Suprapubic skin (tissue), 4 donors: ENCODE measurements around the gene EFCAB5. TPM values are rescaled to one million over a fixed set of nuclear protein-coding genes. Genes with fewer than 3 reads are reported as not detected.
A peak's percentile ranks its signal among the peaks of the same experiment; 100 is the strongest.

Experiments
- DNase-seq, 2 donors: peaks; one replicate each; pipeline ENCODE4 v3.0.0-alpha.2; 2019; ENCODE audit warnings: low spot score in 2 of 2
- H3K27ac ChIP-seq: fragments of 200-600 bp; sonication (generic); one replicate; pipeline ENCODE4 v1.5.1; 2019
- H3K27me3 ChIP-seq: fragments of 200-600 bp; sonication (generic); one replicate; pipeline ENCODE4 v1.5.1; 2019
- H3K36me3 ChIP-seq: fragments of 200-600 bp; sonication (generic); one replicate; pipeline ENCODE4 v1.5.1; 2019
- H3K4me1 ChIP-seq: fragments of 200-600 bp; sonication (generic); one replicate; pipeline ENCODE4 v1.5.1; 2019
- H3K4me3 ChIP-seq: fragments of 200-600 bp; sonication (generic); one replicate; pipeline ENCODE4 v1.5.1; 2019; ENCODE audit warnings: mild to moderate bottlenecking
- H3K9me3 ChIP-seq: fragments of 200-600 bp; sonication (generic); one replicate; pipeline ENCODE4 v1.5.1; 2019
- EP300 ChIP-seq: sonication (generic); formaldehyde crosslinking; IDR thresholded peaks from one replicate; pipeline ENCODE4 v1.6.1; 2017; ENCODE audit warnings: antibody characterized with exemption
- POLR2A ChIP-seq, 2 donors: fragments of 450-650 bp; IDR thresholded peaks; one replicate each; pipeline ENCODE4 v1.6.1; 2017; ENCODE audit warnings: antibody characterized with exemption in 2 of 2, mild to moderate bottlenecking in 2 of 2, moderate library complexity in 2 of 2
- POLR2AphosphoS5 ChIP-seq, 3 donors: sonication (generic); formaldehyde crosslinking; IDR thresholded peaks; one replicate each; pipeline ENCODE4 v1.6.1; 2017; ENCODE audit warnings: antibody characterized with exemption in 3 of 3
- WGBS: methylation state at CpG from one replicate; pipeline ENCODE4 v1.1.5; 2018; 5-methylcytosine and 5-hydroxymethylcytosine counted together
- total RNA-seq, 4 donors: library from RNA; depleted of rRNA; stranded (reverse); fragments of >200 nt; gene quantifications; one replicate each; pipeline ENCODE4 v1.1.0, GENCODE V29; 2016
- TF ChIP-seq, protein P1 (sequence below), 2 donors: fragments of 200-600 bp in 1 of 2; fragments of 450-650 bp in 1 of 2; sonication (generic) in 1 of 2; IDR thresholded peaks; one replicate each; pipeline ENCODE4 v1.5.1; 2016 to 2019; ENCODE audit warnings: antibody characterized with exemption in 2 of 2, mild to moderate bottlenecking in 1 of 2, moderate library complexity in 1 of 2

Gene EFCAB5
- total RNA-seq, 4 donors from 2014 or later = 0.13 to 0.21 (median 0.16) TPM; not detected in 1

DNA sequence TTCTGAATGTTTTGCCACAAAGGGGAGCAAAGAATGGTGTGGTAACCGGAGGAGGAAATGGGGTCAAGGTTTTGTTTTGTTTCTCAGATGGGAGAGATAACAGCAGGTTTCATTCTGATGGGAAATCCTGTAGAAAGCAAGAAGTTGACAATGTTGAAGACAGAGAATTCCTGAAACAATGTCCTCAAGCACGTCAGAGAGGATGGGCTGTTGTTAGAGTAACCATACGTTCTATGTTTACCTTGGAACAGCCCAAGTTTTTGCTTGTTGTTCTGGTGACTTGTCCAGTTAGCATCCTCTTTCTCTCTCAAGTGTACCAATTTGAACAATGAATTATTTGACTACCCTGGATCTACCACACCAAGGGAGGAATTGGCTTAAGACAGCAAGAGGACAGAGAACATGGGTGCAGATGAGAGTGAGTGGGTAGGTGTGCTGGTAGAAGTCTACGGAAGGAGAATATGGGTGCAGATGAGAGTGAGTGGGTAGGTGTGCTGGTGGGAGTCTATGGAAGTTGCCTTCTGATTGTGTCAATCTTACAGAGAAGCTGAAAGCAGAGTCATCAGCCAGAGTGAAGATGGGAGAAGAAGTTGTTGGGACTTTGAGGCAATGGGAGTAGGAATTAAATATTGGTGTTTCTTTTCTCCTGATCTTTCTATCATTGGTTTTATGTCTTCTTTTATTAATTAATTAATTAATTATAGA lies 160.4 kb downstream of the EFCAB5 start:
- no peaks in the 10 kb centered on the region for H3K9me3 ChIP-seq
- peaks cover 12% of the 10 kb centered on the region for H3K4me1 ChIP-seq
- no peak overlapping the region for H3K4me3 ChIP-seq
- no peak for TF ChIP-seq POLR2AphosphoS5 (IDR thresholded peaks at IDR 0.05)
- TF ChIP-seq POLR2A (IDR thresholded peaks at IDR 0.05) = no peak
- TF ChIP-seq EP300 = no peak
- TF ChIP-seq, protein P1, sequence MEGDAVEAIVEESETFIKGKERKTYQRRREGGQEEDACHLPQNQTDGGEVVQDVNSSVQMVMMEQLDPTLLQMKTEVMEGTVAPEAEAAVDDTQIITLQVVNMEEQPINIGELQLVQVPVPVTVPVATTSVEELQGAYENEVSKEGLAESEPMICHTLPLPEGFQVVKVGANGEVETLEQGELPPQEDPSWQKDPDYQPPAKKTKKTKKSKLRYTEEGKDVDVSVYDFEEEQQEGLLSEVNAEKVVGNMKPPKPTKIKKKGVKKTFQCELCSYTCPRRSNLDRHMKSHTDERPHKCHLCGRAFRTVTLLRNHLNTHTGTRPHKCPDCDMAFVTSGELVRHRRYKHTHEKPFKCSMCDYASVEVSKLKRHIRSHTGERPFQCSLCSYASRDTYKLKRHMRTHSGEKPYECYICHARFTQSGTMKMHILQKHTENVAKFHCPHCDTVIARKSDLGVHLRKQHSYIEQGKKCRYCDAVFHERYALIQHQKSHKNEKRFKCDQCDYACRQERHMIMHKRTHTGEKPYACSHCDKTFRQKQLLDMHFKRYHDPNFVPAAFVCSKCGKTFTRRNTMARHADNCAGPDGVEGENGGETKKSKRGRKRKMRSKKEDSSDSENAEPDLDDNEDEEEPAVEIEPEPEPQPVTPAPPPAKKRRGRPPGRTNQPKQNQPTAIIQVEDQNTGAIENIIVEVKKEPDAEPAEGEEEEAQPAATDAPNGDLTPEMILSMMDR (IDR thresholded peaks at IDR 0.05) = no peak
- 73% methylated on average over 4 of the region's 4 CpGs for WGBS
- no peak overlapping the region for H3K27ac ChIP-seq
- no peaks in the 10 kb centered on the region for H3K27me3 ChIP-seq
- H3K36me3 ChIP-seq = no peaks in the 10 kb centered on the region
- no peak for DNase-seq

DNA sequence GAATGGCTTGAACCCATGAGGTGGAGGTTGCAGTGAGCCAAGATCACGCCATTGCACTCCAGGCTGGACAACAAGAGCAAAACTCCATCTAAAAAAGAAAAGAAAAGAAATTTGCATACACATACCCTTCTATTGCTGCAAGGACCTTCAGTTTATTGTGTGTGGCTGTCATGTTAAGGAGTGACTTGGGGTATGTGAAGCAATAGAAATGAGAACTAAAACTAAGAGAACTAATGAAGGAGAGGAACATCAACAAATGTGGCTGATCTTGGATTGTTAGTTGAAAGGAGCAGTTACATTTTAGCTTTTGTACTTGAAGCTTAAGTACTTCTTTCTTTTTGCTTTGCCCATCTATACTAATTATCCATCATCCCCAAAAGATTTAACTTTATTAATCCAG lies 162.5 kb downstream of the EFCAB5 start:
- Histone ChIP-seq H3K36me3 (no peaks in the 10 kb centered on the region), H3K4me1 (peaks cover 12% of the 10 kb centered on the region), H3K27ac (no peak overlapping the region), H3K9me3 (no peaks in the 10 kb centered on the region), H3K27me3 (no peaks in the 10 kb centered on the region), H3K4me3 (no peak overlapping the region)
- TF ChIP-seq POLR2AphosphoS5 (IDR thresholded peaks at IDR 0.05) (no peak), EP300 (no peak)
- DNase-seq = no peak
- 76% methylated on average over 1 of the region's 1 CpG for WGBS

DNA sequence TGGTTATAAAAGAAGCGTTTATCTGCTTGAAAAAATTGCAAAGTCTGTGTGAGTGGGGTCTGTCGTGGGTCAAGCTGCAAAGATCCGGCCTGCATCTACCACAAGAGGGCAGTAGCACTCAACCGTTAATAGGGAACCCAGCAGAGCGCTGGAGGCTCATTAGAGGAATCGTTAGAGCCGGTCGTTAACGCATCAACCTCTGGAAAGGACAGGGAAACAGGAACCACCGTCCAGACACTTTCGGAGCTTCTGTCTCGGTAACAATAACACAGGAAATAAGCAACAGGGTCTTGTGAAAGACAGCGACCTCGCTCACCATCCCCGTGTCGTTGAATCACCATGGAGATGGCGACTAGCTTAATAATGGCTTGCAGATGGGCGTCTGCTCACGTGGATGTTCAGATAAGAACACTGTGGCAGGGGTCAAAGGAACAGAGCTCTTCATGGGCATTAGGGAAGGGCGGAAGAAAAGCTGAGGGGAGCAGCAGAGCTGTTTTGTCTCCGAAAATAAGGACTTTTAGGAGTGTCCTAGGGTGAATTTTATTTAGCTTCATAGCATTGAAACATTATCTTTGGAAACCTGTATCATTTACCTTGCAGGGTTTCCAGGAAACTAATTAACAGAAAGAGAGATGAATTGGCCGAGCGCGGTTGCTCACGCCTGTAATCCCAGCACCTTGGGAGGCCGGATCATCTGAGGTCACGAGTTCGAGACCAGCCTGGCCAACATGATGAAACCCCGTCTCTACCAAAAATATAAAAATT lies 163.3 kb downstream of the EFCAB5 start:
- Histone ChIP-seq H3K4me1 (peaks cover 12% of the 10 kb centered on the region), H3K27ac (peak overlapping the region; percentile 31), H3K4me3 (peak overlapping the region; percentile 15), H3K9me3 (no peaks in the 10 kb centered on the region), H3K36me3 (no peaks in the 10 kb centered on the region), H3K27me3 (no peaks in the 10 kb centered on the region)
- TF ChIP-seq EP300 (no peak), POLR2A (IDR thresholded peaks at IDR 0.05) (peak in 1 of 2 donors; percentile 17), POLR2AphosphoS5 (IDR thresholded peaks at IDR 0.05) (peak in 2 of 3 donors; percentile 17 to 21)
- TF ChIP-seq, protein P1 (IDR thresholded peaks at IDR 0.05) = peak; percentile 71 to 86
- peak; percentile 83 to 88 for DNase-seq
- WGBS = 23% methylated on average over 29 of the region's 29 CpGs

DNA sequence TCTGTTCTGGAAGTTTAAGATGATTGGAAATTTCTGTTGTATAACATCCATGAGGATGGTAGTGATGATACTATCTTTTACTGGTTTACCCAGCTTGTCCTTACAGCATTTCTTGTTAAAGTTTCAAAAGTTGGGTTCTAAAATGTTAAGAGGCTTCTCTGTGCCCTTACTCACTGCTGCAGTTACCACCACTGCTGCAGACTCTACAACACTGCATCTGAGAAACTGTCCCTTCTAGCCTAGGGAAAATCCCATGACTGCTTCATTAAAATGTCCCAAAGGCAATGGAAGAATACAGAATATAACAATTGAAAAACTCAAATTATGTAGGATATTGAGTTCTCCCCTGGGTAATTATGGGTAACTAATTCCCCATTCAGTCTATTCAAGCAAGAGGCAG lies 171.4 kb downstream of the EFCAB5 start:
- Histone ChIP-seq H3K36me3 (no peaks in the 10 kb centered on the region), H3K4me3 (no peak overlapping the region), H3K27ac (no peak overlapping the region), H3K4me1 (peaks cover 10% of the 10 kb centered on the region), H3K9me3 (no peaks in the 10 kb centered on the region), H3K27me3 (no peaks in the 10 kb centered on the region)
- no peak for DNase-seq
- TF ChIP-seq POLR2AphosphoS5 (IDR thresholded peaks at IDR 0.05) = no peak
- TF ChIP-seq EP300 = no peak
- TF ChIP-seq, protein P1 (IDR thresholded peaks at IDR 0.05) = no peak
- TF ChIP-seq POLR2A (IDR thresholded peaks at IDR 0.05) = no peak

DNA sequence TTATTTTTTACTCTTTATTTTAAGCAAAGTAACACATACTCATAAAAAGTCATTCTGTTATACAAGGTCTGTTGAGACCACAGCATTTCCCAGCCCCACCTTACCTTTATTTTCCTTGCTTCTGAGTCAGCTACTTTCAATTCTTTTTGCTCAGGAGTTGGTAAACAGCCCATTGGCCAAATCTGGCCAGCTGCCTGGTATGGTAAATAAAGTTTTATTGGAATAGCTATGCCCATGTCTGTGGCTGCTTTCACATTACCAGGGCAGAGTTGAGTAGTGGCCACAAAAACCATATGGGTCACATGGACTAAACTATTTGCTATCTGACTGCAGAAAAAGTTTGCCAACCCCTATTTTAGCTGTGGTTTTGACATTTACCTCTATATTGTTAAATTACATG lies 171.8 kb downstream of the EFCAB5 start:
- Histone ChIP-seq H3K27me3 (no peaks in the 10 kb centered on the region), H3K4me3 (no peak overlapping the region), H3K27ac (no peak overlapping the region), H3K36me3 (no peaks in the 10 kb centered on the region), H3K4me1 (peaks cover 15% of the 10 kb centered on the region), H3K9me3 (no peaks in the 10 kb centered on the region)
- TF ChIP-seq POLR2AphosphoS5 (IDR thresholded peaks at IDR 0.05) (no peak), POLR2A (IDR thresholded peaks at IDR 0.05) (no peak), EP300 (no peak)
- TF ChIP-seq, protein P1 (IDR thresholded peaks at IDR 0.05) = no peak
- no peak for DNase-seq
